Hepatocyte (in vitro differentiated cells): ENCODE measurements around the gene FIBCD1. TPM values are rescaled to one million over a fixed set of nuclear protein-coding genes. Genes with fewer than 3 reads are reported as not detected.

Source experiments
- DNase-seq: peaks from one replicate; pipeline ENCODE4 v3.0.0-alpha.2; 2016; ENCODE audit warnings: low spot score
- H2AFZ ChIP-seq: fragments of 200-600 bp; sonication (generic); 2 replicates; pipeline ENCODE4 v1.6.0; 2016; ENCODE audit warnings: antibody characterized with exemption, mild to moderate bottlenecking
- H3K27ac ChIP-seq: fragments of 200-600 bp; sonication (generic); 2 replicates; pipeline ENCODE4 v1.5.1; 2016; ENCODE audit warnings: mild to moderate bottlenecking
- H3K27me3 ChIP-seq: fragments of 200-600 bp; sonication (generic); 2 replicates; pipeline ENCODE4 v1.6.1; 2016
- H3K36me3 ChIP-seq: fragments of 200-600 bp; sonication (generic); replicated peaks from 2 replicates; pipeline ENCODE4 v1.5.1; 2016; ENCODE audit warnings: low read depth; ENCODE audit not compliant: insufficient read depth
- H3K4me1 ChIP-seq: fragments of 200-600 bp; sonication (generic); 2 replicates; pipeline ENCODE4 v1.5.1; 2016; ENCODE audit warnings: mild to moderate bottlenecking, moderate library complexity; ENCODE audit not compliant: insufficient read depth
- H3K4me2 ChIP-seq: fragments of 200-600 bp; sonication (generic); 2 replicates; pipeline ENCODE4 v1.6.0; 2016
- H3K4me3 ChIP-seq: fragments of 200-600 bp; sonication (generic); 2 replicates; pipeline ENCODE4 v1.5.1; 2016; ENCODE audit warnings: mild to moderate bottlenecking
- H3K79me2 ChIP-seq: fragments of 200-600 bp; sonication (generic); 2 replicates; pipeline ENCODE4 v1.6.0; 2017; ENCODE audit warnings: mild to moderate bottlenecking
- H3K9me2 ChIP-seq: fragments of 200-600 bp; sonication (generic); replicated peaks from 2 replicates; pipeline ENCODE4 v1.6.0; 2017; ENCODE audit warnings: mild to moderate bottlenecking; ENCODE audit not compliant: insufficient read depth
- H3K9me3 ChIP-seq: fragments of 200-600 bp; sonication (generic); 2 replicates; pipeline ENCODE4 v1.5.1; 2016; ENCODE audit warnings: low read depth, mild to moderate bottlenecking
- H4K20me1 ChIP-seq: fragments of 200-600 bp; sonication (generic); 2 replicates; pipeline ENCODE4 v1.6.0; 2016; ENCODE audit warnings: mild to moderate bottlenecking; ENCODE audit not compliant: insufficient read depth, poor library complexity, severe bottlenecking
- CTCF ChIP-seq: fragments of 200-600 bp; sonication (generic); IDR thresholded peaks from 2 replicates; pipeline ENCODE4 v1.5.1; 2016; ENCODE audit warnings: antibody characterized with exemption, mild to moderate bottlenecking; ENCODE audit not compliant: poor library complexity
- EZH2 ChIP-seq: fragments of 200-600 bp; sonication (generic); IDR thresholded peaks from 2 replicates; pipeline ENCODE4 v1.6.1; 2016; ENCODE audit warnings: antibody characterized with exemption, mild to moderate bottlenecking, borderline replicate concordance
- EZH2phosphoT487 ChIP-seq: fragments of 200-600 bp; sonication (generic); IDR thresholded peaks from one replicate; pipeline ENCODE4 v1.6.1; 2018; ENCODE audit warnings: antibody characterized with exemption, mild to moderate bottlenecking, low read depth, moderate library complexity; ENCODE audit not compliant: unreplicated experiment, severe bottlenecking
- WGBS: methylation state at CpG from one replicate; pipeline ENCODE4 v1.1.6; 2016; ENCODE audit warnings: low lambda C conversion rate; ENCODE audit errors: missing lambda C conversion rate; 5-methylcytosine and 5-hydroxymethylcytosine counted together
- polyA plus RNA-seq: library from polyadenylated mRNA; unstranded; fragments of >200 nt; fragmentation: Nextera tagmentation; extraction: Ambion mirVana; gene quantifications from 2 replicates; pipeline ENCODE4 v1.2.1, GENCODE V29; 2016
- total RNA-seq: library from RNA; depleted of rRNA; stranded (reverse); fragments of >200 nt; gene quantifications from 2 replicates; pipeline ENCODE4 v1.2.3, GENCODE V29; 2014

Gene FIBCD1
- total and polyA plus RNA-seq, 2 experiments from 2014 or later = 0.33 TPM; not detected in 1

- H3K4me1 ChIP-seq = peaks cover 19% of the 10 kb centered on the region
- no peaks in the 10 kb centered on the region for H3K79me2 ChIP-seq
- H3K4me2 ChIP-seq = no peak overlapping the region
- H3K9me3 ChIP-seq = no peaks in the 10 kb centered on the region
- H4K20me1 ChIP-seq = no peaks in the 10 kb centered on the region
- peak; percentile 53 for DNase-seq
- WGBS = 64% methylated on average over 12 of the region's 12 CpGs
- no peaks in the 10 kb centered on the region for H3K36me3 ChIP-seq
- H3K27me3 ChIP-seq = peaks cover 65% of the 10 kb centered on the region
- no peak overlapping the region for H3K27ac ChIP-seq
- H3K4me3 ChIP-seq = no peak overlapping the region
- no peaks in the 10 kb centered on the region for H3K9me2 ChIP-seq
- H2AFZ ChIP-seq = no peak overlapping the region
- TF ChIP-seq CTCF (no peak), EZH2 (no peak), EZH2phosphoT487 (no peak)
Measured at GRCh38 chr9:130936285-130937117, 2.5 kb downstream of the FIBCD1 start.

GRCh38 chr9:130935648-130936271, 3.3 kb downstream of the FIBCD1 start:
- H4K20me1 ChIP-seq = no peaks in the 10 kb centered on the region
- no peaks in the 10 kb centered on the region for H3K79me2 ChIP-seq
- H2AFZ ChIP-seq = no peak overlapping the region
- no peak overlapping the region for H3K27ac ChIP-seq
- peaks cover 21% of the 10 kb centered on the region for H3K4me1 ChIP-seq
- no peaks in the 10 kb centered on the region for H3K9me3 ChIP-seq
- no peak overlapping the region for H3K4me2 ChIP-seq
- no peak overlapping the region for H3K4me3 ChIP-seq
- no peak for DNase-seq
- WGBS = 89% methylated on average over 13 of the region's 13 CpGs
- peaks cover 58% of the 10 kb centered on the region for H3K27me3 ChIP-seq
- H3K36me3 ChIP-seq = no peaks in the 10 kb centered on the region
- no peak for TF ChIP-seq EZH2
- H3K9me2 ChIP-seq = no peaks in the 10 kb centered on the region

- H3K79me2 ChIP-seq = no peaks in the 10 kb centered on the region
- no peak for DNase-seq
- H3K4me2 ChIP-seq = no peak overlapping the region
- H2AFZ ChIP-seq = no peak overlapping the region
- H3K4me3 ChIP-seq = no peak overlapping the region
- 82% methylated on average over 16 of the region's 16 CpGs for WGBS
- no peak overlapping the region for H3K27ac ChIP-seq
- peaks cover 21% of the 10 kb centered on the region for H3K4me1 ChIP-seq
- peaks cover 51% of the 10 kb centered on the region for H3K27me3 ChIP-seq
- TF ChIP-seq EZH2phosphoT487 = no peak
- no peak for TF ChIP-seq EZH2
- TF ChIP-seq CTCF = no peak
- no peaks in the 10 kb centered on the region for H3K36me3 ChIP-seq
- no peaks in the 10 kb centered on the region for H4K20me1 ChIP-seq
- H3K9me2 ChIP-seq = no peaks in the 10 kb centered on the region
- H3K9me3 ChIP-seq = no peaks in the 10 kb centered on the region
Measured at GRCh38 chr9:130934702-130935647, 4.1 kb downstream of the FIBCD1 start.
